ENCODE results near the gene PARPBP.
"Not testable (repeated sequence)": the region's sequence is repeated elsewhere in the genome, so short reads cannot be mapped to it uniquely, and the experiment has no call there.

PARPBP gene, protein sequence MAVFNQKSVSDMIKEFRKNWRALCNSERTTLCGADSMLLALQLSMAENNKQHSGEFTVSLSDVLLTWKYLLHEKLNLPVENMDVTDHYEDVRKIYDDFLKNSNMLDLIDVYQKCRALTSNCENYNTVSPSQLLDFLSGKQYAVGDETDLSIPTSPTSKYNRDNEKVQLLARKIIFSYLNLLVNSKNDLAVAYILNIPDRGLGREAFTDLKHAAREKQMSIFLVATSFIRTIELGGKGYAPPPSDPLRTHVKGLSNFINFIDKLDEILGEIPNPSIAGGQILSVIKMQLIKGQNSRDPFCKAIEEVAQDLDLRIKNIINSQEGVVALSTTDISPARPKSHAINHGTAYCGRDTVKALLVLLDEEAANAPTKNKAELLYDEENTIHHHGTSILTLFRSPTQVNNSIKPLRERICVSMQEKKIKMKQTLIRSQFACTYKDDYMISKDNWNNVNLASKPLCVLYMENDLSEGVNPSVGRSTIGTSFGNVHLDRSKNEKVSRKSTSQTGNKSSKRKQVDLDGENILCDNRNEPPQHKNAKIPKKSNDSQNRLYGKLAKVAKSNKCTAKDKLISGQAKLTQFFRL
- total RNA-seq, result 2.4 to 24.1 (median 10.6) reads per million in 18 experiments

DNA sequence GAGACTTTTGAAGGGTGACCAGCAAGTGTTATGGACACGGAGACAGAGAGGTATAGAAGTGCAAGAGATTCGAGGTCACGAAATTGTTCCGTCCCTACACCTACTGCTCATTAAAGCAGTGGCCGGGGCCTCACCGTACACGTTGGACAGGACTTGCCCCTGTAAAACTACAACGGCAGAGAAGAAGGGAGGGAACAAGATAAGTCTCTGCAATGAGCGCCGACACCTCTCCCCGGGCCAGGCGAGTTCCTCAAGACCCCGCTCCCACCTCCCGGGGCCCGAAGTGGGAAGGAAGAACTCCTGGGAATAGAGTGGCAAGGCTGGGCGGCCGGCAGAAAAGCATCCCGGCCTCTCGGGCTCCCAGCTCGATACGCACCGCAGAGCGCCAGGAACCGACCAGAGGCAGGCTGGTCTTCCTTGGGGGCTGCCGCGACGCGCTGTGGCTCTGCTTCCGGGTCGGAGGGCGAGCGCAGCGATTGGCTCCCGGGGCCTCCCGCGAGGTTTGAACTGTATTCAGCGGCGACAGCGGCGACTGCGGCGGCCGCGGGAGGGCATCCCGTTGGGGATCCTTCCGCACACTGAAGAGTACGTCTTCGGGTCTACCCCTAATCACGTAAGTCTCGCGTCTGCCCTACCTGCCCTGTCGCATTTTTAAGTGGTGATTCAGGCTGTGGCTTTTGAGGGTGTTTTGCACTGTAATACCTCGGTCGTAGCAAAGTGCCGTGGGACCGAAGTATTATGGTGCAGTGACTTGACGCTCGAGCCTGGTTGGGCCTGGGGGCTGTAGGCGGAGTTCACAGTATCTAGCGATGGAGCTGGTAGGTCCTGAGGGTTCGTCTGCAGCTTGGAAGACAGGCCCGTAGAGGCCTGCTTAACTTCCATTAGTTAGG, at the start of gene PARPBP, which contains the start of gene NUP37:
Gene PARPBP, plus strand, starts transcription at position 510 of the 890 bp plus-strand sequence. CDS start 3,706 bp downstream, outside the sequence.
Gene NUP37, minus strand, starts transcription at position 441 of the 890 bp plus-strand sequence. CDS start 1,596 bp downstream, outside the sequence.
- DNase-seq, result peak; percentile 85 to 91

DNA sequence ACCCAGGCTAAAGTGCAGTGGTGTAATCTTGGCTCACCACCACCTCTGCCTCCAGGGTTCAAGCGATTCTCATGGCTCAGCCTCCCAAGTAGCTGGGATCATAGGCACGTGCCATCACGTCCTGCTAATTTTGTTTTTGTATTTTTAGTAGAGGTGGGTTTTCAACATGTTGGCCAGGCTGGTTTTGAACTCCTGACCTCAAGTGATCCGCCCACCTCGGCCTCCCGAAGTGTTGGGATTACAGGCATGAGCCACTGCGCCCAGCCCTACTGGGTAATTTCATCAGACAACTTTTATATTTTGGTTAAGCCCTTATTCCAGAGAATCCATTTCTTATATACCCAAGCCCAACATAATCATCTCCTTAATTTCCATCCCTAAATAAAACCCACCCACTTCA, 47.9 kb upstream of the PARPBP start:
- DNase-seq, result not testable (repeated sequence)

DNA sequence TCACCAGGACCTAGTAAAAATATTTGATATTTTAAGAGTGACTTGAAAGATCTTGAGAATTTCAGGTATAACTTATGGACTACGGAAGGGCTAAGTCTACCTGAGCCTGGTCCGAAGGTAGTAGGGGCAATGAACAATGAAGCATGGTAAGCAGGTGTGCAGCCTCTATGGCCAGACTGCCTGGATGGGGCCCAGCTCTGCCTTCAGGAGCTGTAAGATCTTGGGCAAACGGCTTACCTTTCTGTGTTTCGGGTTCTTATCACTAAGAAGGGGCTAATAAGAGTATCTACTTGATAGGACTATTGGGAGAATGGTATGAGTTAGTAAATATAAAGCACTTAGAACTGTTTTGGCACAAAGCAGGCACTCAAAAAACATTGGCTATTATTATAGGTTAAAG, 39.1 kb upstream of the PARPBP start:
- DNase-seq, result no peak

DNA sequence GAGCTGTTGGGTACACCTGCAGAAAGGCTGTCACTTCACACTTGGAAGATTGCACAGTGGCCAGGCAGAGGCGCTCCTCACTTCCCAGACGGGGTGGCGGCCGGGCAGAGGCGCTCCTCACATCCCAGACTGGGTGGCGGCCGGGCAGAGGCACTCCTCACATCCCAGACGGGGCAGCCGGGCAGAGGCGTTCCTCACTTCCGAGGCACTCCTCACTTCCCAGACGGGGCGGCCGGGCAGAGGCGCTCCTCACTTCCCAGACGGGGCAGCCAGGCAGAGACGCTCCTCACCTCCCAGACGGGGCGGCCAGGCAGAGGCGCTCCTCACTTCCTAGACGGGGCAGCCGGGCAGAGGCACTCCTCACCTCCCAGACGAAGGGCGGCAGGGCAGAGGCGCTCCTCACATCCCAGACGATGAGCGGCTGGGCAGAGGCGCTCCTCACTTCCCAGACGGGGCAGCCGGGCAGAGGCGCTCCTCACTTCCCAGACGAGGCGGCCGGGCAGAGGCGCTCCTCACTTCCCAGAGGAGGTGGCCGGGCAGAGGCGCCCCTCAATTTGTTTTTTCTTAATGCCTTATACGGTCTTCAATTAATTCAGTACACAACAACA, 30.7 kb upstream of the PARPBP start:
- DNase-seq, result not testable (repeated sequence)

DNA sequence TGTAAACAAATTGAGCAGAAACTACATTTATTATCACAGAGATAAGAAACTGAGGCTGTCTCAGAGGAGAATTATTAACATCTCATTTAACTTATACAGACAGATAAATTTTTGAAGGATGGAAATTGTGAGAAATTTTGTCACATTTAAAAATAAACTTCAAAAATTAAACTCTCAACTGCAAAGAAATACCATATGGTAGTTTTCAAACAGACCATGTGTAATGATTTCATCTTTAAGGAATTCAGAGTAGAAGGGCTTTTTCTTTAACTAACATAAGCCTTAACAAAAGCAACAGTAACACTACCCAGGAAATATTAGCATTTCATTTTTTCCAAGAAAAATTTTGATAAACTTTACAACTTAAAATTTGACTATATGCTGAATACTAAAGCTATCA, 26.7 kb upstream of the PARPBP start:
- no peak for DNase-seq

DNA sequence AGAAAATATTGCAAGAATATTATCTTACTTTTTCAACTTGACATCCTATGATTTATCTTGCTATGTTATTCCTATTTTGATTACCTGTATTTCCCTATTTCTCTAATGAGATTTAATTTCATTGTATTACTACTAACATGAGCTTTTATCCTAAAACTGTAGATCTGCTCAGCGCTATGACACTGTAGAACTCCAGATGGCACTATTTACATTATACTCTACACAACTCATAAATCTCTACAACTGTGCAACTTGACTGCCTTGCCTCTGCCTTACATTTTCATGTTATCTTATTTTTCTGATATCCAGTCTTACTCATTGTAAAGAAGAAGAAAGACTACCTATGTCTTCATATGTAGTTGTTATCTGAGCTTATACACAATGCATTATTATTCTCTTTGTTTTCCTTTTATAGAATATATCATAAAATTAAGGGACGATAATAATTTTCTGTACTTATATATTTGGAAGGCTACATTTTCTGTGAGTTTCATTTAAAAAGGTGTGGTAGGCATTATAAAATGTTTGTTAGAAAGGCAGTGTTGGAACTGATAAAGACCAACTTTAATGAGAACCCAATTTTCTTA, 24.2 kb upstream of the PARPBP start:
- peak; percentile 15 to 28 for DNase-seq

DNA sequence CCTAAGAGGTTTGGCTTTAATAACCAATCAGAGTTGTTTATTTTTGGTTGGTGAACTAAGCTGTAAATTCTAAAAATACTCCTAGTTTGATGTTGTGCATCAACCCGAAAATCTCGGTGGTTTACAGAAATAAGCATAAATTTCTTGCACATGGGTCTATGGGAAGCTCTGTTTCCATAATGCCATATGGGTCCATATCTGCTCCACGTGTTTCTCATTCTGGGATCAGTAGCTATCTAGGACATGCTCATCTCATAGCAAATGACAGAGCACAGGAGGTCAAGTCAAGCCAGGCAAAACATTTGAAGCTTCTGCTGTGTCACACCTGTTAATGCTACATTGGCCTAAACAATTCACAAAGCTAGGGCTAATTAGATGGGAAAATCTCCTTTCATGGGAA, 23.1 kb upstream of the PARPBP start:
- DNase-seq, result no peak

DNA sequence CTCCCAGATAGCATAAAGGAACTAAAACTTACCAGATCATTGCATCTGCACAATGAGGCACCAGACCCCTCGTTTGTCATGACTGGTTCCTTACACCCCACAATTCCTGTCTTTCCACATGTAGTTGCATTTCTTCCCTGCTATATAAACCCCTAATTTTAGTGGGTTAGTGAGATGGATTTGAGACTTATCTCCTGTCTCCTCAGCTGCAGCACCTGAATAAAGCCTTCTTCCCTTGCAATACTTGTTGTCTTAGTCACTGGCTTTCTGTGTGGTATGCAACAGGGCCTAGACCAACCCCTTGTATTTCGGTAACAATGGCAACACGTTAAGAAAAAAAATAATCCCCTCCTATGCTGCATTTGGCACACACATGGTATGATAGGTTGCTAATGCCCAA, 13.1 kb upstream of the PARPBP start:
- no peak for DNase-seq

DNA sequence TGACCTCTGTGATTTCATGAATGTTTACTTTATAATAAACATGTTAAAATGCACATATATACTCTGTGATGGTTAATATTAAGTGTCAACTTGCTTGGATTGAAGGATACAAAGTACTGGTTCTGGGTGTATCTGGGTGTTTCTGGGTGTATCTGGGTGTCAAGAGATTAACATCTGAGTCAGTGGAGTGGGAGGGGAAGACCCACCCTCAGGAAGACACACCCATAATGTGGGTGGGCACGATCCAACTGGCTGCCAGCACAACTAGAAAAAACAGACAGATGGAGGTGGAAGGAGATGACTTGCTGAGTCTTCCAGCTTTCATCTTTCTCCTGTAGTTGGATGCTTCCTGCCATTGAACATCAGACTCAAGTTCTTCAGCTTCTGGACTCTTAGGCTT, 12.0 kb upstream of the PARPBP start:
- no peak for DNase-seq

DNA sequence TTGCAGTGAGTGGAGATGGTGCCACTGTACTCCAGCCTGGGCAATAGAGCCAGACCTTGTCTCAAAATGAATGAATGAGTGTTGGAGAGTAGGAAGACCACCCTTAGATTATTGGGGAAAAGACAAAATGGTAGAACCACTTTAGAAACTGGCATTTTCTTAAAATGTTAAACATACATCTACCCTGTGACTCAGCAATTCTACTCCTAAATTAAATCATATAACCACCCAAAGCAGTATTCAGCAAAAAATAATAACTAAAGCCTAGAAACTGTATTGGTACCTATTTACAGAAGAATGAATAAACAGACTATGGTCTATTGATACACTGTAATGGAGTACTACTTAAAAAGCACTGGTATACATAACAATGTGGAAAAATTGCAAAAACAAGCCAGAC, 9.2 kb upstream of the PARPBP start:
- no peak for DNase-seq

DNA sequence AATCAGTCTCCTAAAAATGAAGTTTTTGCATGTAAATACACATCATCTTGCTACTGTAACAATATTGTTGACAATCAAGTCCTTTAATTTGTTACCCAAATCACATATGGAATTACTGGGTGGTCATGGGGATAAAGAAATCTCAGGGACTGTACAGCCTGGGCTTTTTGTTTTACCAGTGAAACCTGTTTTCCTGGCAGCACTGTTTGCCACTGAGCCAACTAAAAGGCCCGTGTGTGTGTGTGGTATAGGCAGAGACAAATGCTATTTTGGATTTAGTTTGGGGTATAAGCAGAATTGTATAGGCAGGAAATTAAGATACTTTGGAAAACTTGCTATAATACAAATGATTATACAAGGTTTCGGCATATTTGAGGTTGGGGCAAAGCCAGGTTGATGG, 5.8 kb upstream of the PARPBP start:
- no peak for DNase-seq

DNA sequence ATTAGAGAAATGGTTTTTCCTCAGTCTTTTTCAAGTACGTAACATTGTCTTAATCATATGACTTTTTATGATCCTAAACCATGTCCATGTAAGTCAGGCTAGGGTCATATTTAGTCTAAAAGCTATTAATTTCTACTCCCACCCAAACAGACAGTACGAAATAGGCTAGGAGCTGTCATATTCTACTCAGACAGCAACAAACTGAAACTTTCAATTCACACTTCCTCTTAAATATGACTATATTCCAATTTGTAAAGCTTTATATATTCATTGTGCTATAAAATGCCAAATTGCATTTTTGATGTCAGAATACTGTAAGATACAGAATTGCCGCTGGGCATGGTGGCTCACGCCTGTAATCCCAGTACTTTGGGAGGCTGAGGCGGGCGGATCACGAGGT, 3.6 kb upstream of the PARPBP start:
- no peak for DNase-seq

DNA sequence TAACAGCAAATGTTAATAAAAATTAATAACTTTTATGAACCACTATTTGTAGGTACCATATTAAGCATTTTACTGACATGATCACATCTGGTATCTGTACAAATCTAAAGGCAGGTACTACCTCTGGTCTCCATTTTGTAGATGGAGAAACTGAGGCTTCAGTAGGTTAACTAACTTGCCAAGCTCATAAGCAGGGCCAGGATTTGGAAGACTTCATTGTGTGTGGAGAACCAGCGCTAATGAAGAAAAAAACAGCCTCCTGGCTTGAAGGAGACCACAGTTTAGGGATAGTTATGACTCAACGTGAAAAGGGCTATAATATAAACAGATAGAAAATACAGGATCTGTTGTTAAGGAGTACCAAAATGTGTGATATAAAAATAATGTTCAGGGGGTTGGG, 1.1 kb upstream of the PARPBP start:
- DNase-seq, result no peak

DNA sequence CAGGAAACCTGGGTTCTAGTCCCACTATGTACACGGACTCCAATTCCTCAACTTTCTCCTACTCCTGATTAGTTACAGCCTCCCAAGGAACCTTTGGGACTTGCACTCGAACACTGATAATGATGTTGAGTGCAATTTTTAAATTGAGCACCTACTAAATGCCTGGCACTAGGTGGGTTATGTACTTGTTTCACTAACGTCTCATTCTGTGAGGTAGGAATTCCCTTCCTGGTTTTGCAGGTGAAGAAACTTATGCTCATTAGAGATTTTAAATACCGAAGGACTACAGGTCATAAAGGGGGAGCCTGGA, 536 bp downstream of the PARPBP start:
- no peak for DNase-seq

DNA sequence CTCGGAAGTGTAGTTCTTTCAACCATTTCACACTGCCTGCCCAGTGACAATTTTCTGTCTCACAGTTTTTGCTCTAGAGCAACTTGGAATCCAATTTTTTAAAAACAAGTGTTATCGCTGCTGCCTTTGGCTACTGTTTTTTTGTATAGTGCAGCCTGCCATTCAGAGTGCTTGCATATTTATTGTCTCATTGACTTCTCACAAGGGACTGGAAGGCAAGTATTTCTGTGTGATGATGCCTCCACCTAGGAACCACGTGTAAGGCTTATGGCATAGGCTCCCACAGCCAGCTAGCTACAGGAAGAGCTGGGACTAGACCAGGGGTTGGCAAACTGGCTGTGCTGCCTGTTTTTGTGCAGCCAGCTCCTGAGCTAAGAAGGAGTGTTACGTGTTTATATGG, 903 bp downstream of the PARPBP start:
- DNase-seq, result peak in 1 of 2 donors; percentile 7

DNA sequence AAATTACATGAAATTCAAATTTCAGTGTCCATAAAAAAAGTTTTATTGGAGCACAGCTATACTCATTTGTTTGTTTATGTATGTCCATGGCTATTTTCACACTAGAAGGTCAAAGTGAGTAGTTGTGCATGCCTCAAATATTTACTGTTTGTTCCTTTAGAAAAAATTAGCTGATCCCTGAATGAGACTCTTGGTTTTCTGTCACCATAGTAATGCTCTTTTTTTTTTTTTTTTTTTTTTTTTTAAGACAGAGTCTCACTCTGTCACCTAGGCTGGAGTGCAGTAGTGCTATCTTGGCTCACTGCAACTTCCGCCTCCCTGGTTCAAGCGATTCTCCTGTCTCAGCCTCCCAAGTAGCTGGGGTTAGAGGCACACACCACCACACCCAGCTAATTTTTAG, 1.3 kb downstream of the PARPBP start:
- not testable (repeated sequence) for DNase-seq

DNA sequence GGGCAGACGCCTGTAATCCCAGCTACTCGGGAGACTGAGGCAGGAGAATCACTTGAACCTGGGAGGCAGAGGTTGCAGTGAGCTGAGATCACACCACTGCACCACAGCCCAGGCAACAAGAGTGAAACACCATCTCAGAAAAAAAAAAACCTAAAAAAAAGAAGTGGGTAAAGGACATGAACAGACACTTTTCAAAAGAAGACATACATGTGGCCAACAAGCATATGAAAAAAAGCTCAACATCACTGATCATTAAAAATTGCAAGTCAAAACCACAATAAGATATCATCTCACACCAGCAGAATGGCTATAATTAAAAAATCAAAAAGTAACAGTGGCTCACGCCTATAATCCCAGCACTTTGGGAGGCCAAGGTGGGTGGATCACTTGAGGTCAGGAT, 10.7 kb downstream of the PARPBP start:
- not testable (repeated sequence) for DNase-seq

DNA sequence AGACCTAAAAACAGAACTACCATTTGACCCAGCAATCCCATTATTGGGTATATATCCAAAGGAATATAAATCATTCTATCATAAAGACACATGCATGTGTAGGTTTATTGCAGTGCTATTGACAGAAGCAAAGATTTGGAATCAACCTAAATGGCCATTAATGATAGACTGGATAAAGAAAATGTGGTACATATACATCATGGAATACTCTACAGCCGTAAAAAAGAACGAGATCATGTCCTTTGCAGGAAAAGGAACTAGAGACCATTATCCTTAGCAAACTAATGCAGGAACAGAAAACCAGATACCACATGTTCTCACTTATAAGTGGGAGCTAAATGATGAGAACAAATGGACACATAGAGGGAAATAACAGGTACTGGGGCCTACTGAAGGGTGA, 11.5 kb downstream of the PARPBP start:
- not testable (repeated sequence) for DNase-seq

DNA sequence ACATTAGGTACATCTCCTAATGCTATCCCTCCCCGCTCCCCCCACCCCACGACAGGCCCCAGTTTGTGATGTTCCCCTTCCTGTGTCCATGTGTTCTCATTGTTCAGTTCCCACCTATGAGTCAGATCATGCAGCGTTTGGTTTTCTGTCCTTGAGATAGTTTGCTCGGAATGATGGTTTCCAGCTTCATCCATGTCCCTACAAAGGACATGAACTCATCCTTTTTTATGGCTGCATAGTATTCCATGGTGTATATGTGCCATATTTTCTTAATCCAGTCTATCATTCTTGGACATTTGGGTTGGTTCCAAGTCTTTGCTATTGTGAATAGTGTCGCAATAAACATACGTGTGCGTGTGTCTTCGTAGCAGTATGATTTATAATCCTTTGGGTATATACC, 17.6 kb downstream of the PARPBP start:
- DNase-seq, result not testable (repeated sequence)

DNA sequence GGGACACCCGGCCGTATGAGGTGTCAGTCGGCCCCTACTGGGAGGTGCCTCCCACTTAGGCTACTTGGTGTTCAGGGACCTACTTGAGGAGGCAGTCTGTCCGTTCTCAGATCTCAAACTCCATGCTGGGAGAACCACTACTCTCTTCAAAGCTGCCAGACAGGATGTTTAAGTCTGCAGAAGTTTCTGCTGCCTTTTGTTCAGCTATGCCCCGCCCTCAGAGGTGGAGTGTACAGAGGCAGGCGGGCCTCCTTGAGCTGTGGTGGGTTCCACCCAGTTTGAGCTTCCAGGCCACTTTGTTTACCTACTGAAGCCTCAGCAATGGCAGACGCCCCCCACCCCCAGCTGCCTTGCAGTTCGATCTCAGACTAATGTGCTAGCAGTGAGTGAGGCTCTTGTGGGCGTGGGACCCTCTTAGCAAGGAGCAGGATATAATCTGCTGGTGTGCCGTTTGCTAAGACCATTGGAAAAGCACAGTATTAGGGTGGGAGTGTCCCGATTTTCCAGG, 22.9 kb downstream of the PARPBP start:
- DNase-seq, result not testable (repeated sequence)

DNA sequence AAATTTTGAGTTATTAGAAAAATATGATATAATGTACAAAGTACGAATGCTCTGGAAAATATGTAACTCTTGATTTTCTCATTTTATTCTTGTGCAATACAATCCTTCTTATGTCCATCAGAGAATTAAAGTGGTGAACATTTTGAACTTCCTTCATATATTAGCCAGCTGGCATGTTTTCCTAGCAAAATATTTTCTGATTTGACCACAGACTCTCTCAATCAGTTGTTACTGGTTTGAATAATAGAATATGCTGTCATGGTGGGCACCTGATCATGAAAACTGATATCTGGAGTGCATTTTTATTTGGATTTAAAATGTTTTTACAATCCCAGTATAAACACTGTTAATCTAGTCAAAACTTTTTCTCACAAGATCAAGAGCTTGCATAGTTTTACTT, 24.2 kb downstream of the PARPBP start:
- DNase-seq, result no peak

DNA sequence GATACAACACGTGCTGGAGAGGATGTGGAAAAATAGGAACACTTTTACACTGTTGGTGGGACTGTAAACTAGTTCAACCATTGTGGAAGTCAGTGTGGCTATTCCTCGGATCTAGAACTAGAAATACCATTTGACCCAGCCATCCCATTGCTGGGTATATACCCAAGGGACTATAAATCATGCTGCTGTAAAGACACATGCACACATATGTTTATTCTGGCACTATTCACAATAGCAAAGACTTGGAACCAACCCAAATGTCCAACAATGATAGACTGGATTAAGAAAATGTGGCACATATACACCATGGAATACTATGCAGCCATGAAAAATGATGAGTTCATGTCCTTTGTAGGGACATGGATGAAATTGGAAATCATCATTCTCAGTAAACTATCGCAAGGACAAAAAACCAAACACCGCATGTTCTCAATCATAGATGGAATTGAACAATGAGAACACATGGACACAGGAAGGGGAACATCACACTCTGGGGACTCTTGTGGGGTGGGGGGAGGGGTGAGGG, 27.1 kb downstream of the PARPBP start:
- DNase-seq, result not testable (repeated sequence)
